ENCODE measurements around the gene XRCC6.

- TF ChIP-seq, protein P1, sequence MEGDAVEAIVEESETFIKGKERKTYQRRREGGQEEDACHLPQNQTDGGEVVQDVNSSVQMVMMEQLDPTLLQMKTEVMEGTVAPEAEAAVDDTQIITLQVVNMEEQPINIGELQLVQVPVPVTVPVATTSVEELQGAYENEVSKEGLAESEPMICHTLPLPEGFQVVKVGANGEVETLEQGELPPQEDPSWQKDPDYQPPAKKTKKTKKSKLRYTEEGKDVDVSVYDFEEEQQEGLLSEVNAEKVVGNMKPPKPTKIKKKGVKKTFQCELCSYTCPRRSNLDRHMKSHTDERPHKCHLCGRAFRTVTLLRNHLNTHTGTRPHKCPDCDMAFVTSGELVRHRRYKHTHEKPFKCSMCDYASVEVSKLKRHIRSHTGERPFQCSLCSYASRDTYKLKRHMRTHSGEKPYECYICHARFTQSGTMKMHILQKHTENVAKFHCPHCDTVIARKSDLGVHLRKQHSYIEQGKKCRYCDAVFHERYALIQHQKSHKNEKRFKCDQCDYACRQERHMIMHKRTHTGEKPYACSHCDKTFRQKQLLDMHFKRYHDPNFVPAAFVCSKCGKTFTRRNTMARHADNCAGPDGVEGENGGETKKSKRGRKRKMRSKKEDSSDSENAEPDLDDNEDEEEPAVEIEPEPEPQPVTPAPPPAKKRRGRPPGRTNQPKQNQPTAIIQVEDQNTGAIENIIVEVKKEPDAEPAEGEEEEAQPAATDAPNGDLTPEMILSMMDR (IDR thresholded peaks at IDR 0.05): no peak
- TF ChIP-seq, protein P2, sequence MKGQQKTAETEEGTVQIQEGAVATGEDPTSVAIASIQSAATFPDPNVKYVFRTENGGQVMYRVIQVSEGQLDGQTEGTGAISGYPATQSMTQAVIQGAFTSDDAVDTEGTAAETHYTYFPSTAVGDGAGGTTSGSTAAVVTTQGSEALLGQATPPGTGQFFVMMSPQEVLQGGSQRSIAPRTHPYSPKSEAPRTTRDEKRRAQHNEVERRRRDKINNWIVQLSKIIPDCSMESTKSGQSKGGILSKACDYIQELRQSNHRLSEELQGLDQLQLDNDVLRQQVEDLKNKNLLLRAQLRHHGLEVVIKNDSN (CRISPR knock-in tag; IDR thresholded peaks at IDR 0.05): no peak
- TF ChIP-seq PRRX2 (CRISPR knock-in tag; IDR thresholded peaks at IDR 0.05) (no peak), ZNF232 (CRISPR knock-in tag; IDR thresholded peaks at IDR 0.05) (no peak), ZSCAN18 (CRISPR knock-in tag; IDR thresholded peaks at IDR 0.05) (no peak), TCF7 (CRISPR knock-in tag; IDR thresholded peaks at IDR 0.05; ENCODE audit: low read depth) (no peak), CREB1 (CRISPR knock-in tag; IDR thresholded peaks at IDR 0.05) (no peak), MLX (CRISPR knock-in tag; IDR thresholded peaks at IDR 0.05) (no peak), STAT6 (CRISPR knock-in tag; conservative IDR thresholded peaks at IDR 0.05; ENCODE audit: low read depth) (no peak), CBFB (CRISPR knock-in tag; IDR thresholded peaks at IDR 0.05; ENCODE audit: low read depth) (no peak), NR1H2 (CRISPR knock-in tag; IDR thresholded peaks at IDR 0.05) (no peak)
- TF ChIP-seq, protein P3, sequence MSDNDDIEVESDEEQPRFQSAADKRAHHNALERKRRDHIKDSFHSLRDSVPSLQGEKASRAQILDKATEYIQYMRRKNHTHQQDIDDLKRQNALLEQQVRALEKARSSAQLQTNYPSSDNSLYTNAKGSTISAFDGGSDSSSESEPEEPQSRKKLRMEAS (CRISPR knock-in tag; IDR thresholded peaks at IDR 0.05): no peak
- TF ChIP-seq, protein P4, sequence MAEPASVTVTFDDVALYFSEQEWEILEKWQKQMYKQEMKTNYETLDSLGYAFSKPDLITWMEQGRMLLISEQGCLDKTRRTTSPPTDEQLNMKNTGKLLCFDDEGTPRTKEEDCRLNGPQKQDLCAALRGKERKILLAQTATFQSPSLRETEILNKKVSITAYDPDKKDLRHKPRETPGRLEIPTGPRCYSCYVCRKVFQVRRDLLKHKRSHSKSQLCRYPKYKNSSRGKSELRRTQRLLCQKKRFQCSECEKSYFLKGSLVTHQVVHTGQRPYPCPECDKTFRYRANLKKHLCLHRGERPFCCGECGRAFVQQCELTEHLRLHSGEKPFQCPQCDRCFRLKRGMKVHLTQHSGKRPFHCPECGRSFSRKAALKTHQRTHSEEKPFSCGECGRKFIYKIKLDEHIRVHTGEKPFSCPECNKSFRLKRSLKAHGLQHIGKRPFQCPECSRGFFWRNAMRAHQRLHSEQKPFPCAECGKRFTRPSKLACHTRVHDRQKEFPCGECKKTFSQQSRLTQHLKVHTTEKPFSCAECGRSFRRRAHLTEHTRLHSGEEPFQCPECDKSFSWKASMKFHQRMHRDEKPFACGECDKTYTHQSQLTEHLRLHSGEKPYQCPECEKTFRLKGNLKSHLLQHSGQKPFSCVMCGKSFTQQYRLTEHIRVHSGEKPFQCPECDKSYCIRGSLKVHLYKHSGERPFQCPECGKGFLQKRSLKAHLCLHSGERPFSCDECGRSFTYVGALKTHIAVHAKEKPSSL (CRISPR knock-in tag; conservative IDR thresholded peaks at IDR 0.05): no peak
Measured at GRCh38 chr22:41668971-41669911, 48.1 kb downstream of the XRCC6 start.
